T-cell (primary cell): Measurements from ENCODE around the gene TCERG1. TPM values are rescaled to one million over a fixed set of nuclear protein-coding genes. Genes with fewer than 3 reads are reported as not detected.
A peak's percentile ranks its signal among the peaks of the same experiment; 100 is the strongest.

Experiments
- ATAC-seq, 4 experiments: fragments of 200-7000 bp in 3 of 4; fragments of 150-1000 bp in 1 of 4; cut with Tn5 transposase; replicated peaks in 1 of 4; 1 replicate in 3 of 4; 2 replicates in 1 of 4; pipeline ENCODE4 v1.10.0; 2021; ENCODE audit warnings: moderate library complexity in 3 of 4, mild to moderate bottlenecking in 2 of 4, moderate number of reproducible peaks in 1 of 4
- CTCF ChIA-PET, 2 donors: fragments of 300-600 bp; sonication (Branson Sonifier 250); formaldehyde crosslinking; loops; one replicate each; lab custom pipeline; 2022; ENCODE audit warnings: antibody characterized with exemption in 2 of 2; lab: Charles Lee
- POLR2A ChIA-PET, 2 donors: fragments of 300-600 bp; sonication (Branson Sonifier 250); formaldehyde crosslinking; loops; one replicate each; lab custom pipeline; 2022; ENCODE audit warnings: antibody characterized with exemption in 2 of 2; lab: Charles Lee
- DNase-seq, 35 experiments: peaks; one replicate each; pipeline versions ENCODE4 v3.0.0 to v3.0.0-alpha.2; 2013 to 2023
- H3K27ac ChIP-seq: one replicate; pipeline ENCODE4 v1.5.1; 2013; ENCODE audit warnings: low read length
- H3K27me3 ChIP-seq, 2 experiments: replicated peaks in 1 of 2; 1 replicate in 1 of 2; 2 replicates in 1 of 2; pipeline versions ENCODE4 v1.6.1 to v1.7.0; 2013; ENCODE audit warnings: low read length in 1 of 2, mixed read lengths in 1 of 2; ENCODE audit not compliant: control insufficient read depth in 2 of 2, insufficient read depth in 2 of 2; ENCODE audit errors: extremely low read depth in 1 of 2
- H3K36me3 ChIP-seq, 2 donors: 1 replicate in 1 of 2; 2 replicates in 1 of 2; pipeline versions ENCODE4 v1.6.1 to v1.7.0; 2013; ENCODE audit warnings: low read length in 1 of 2; ENCODE audit not compliant: control insufficient read depth in 2 of 2, insufficient read depth in 1 of 2; ENCODE audit errors: extremely low read depth in 1 of 2
- H3K4me1 ChIP-seq, 2 experiments: 1 replicate in 1 of 2; 2 replicates in 1 of 2; pipeline versions ENCODE4 v1.6.1 to v1.7.0; 2013; ENCODE audit warnings: low read length in 2 of 2, mixed read lengths in 1 of 2; ENCODE audit not compliant: insufficient read depth in 2 of 2, control insufficient read depth in 1 of 2; ENCODE audit errors: extremely low read depth in 1 of 2
- H3K4me3 ChIP-seq, 2 donors: 1 replicate in 1 of 2; 2 replicates in 1 of 2; pipeline versions ENCODE4 v1.5.1 to v1.7.0; 2013; ENCODE audit warnings: mild to moderate bottlenecking in 2 of 2, low read length in 1 of 2, moderate library complexity in 1 of 2; ENCODE audit not compliant: control insufficient read depth in 1 of 2; ENCODE audit errors: extremely low read depth in 1 of 2
- H3K9me3 ChIP-seq: 2 replicates; pipeline ENCODE4 v1.7.0; 2013
- H3K27ac Mint-ChIP-seq, 2 donors: one replicate each; pipeline ENCODE4 v1.8.0; 2020 to 2021; ENCODE audit warnings: mild to moderate bottlenecking in 2 of 2, mixed read lengths in 2 of 2
- H3K27me3 Mint-ChIP-seq, 2 donors: one replicate each; pipeline ENCODE4 v1.8.0; 2021 to 2022; ENCODE audit warnings: mixed read lengths in 2 of 2
- H3K36me3 Mint-ChIP-seq: one replicate; pipeline ENCODE4 v1.8.0; 2021; ENCODE audit warnings: mixed read lengths
- H3K4me1 Mint-ChIP-seq, 3 donors: one replicate each; pipeline ENCODE4 v1.8.0; 2020 to 2022; ENCODE audit warnings: mixed read lengths in 3 of 3, mild to moderate bottlenecking in 1 of 3
- H3K4me3 Mint-ChIP-seq, 3 donors: one replicate each; pipeline ENCODE4 v1.8.0; 2020 to 2022; ENCODE audit warnings: mild to moderate bottlenecking in 3 of 3, mixed read lengths in 3 of 3, moderate library complexity in 3 of 3
- H3K9me3 Mint-ChIP-seq, 3 donors: one replicate each; pipeline ENCODE4 v1.8.0; 2020 to 2022; ENCODE audit warnings: mixed read lengths in 3 of 3
- WGBS: methylation state at CpG from one replicate; pipeline ENCODE4 v1.1.5; 2013; ENCODE audit warnings: missing lambda C conversion rate; ENCODE audit not compliant: insufficient coverage; 5-methylcytosine and 5-hydroxymethylcytosine counted together
- total RNA-seq, 35 experiments: library from RNA in 6 of 35; stranded (reverse) in 6 of 35; fragments of 120-200 nt in 1 of 35; gene quantifications; one replicate each; pipeline versions ENCODE4 v1.2.1 to v1.2.4 and lab custom pipeline; 2013 to 2026

Gene TCERG1
- total RNA-seq, 5 donors from 2014 or later (not counting 1 experiment from before 2014, with no cell fraction given), result 67.4 to 113 (median 75.1) TPM

DNA sequence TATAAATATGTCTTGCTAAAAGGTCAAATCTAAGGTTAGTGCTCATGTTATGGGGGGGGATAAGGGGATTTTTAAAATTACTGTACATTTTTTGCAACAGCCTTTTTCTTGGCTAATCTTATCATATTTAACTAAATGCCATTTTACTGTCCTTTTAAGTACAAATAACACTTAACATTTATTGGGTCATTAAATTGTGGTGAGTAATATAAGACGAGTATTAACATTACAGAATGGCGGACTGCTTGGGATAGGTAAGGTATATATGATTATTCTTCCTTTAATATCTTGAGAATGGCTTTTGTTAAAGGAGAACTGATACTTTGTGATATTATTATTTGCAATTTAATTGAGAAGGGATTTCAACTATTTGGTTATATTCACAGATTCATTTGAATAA, 35.6 kb downstream of the TCERG1 start:
- ATAC-seq, result no peak
- Histone ChIP-seq H3K36me3 (peaks cover 0 to 55% of the 10 kb centered on the region in 2 donors), H3K9me3 (no peaks in the 10 kb centered on the region), H3K27me3 (no peaks in the 10 kb centered on the region), H3K27ac (no peak overlapping the region), H3K4me3 (no peak overlapping the region), H3K4me1 (no peaks in the 10 kb centered on the region)
- Mint-ChIP-seq H3K4me3 (no peak overlapping the region), H3K4me1 (peaks cover 0 to 2% (median 0%) of the 10 kb centered on the region in 3 donors), H3K27me3 (no peaks in the 10 kb centered on the region), H3K27ac (no peak overlapping the region), H3K36me3 (peaks cover 45% of the 10 kb centered on the region), H3K9me3 (no peaks in the 10 kb centered on the region)
- no CpG with 5 or more reads among the region's 2 CpGs for WGBS
- CTCF ChIA-PET, result no interaction called here
- no peak for DNase-seq
- POLR2A ChIA-PET, result no interaction called here

DNA sequence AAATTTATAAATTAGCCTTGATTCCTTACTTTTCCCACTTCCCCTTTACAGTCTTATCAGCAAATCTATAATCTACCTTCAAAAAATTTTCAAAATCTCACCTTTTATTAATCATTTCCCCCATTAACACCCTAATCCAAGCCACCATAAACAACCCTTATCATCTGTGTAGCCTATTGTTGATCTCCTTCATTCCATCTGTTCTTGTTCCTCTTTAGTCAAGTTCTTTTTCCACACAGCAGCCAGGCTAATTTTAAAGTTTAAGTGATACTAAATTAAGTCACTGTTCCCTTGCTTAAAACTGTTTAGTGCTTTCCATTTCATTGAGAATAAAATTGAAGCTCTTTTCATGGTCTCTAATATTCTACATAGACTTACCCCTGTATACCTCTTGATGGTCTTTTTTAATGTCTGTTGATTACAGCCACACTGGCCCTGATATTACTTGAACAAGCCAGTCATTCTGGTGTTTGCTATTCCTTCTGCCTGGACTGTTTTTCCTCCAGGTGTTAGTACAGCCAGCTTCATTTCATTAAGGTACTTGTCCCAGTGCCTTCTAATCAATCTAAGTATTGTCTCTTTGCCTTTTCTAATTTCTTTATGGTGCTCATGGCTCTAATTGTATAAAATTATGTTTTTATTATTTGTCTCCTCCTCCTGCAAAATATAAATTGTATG, 37.7 kb downstream of the TCERG1 start:
- H3K9me3 ChIP-seq, result no peaks in the 10 kb centered on the region
- Mint-ChIP-seq H3K36me3 (peaks cover 54% of the 10 kb centered on the region), H3K4me3 (no peak overlapping the region), H3K27me3 (no peaks in the 10 kb centered on the region), H3K4me1 (peaks cover 0 to 2% (median 0%) of the 10 kb centered on the region in 3 donors), H3K9me3 (no peaks in the 10 kb centered on the region), H3K27ac (peak overlapping the region in 1 of 2 donors; percentile 23)
- CTCF ChIA-PET, result no interaction called here
- H3K27me3 ChIP-seq, result no peaks in the 10 kb centered on the region
- POLR2A ChIA-PET, result no interaction called here
- DNase-seq (no peak), ATAC-seq (no peak)
- H3K36me3 ChIP-seq, result peaks cover 0 to 54% of the 10 kb centered on the region in 2 donors
- no peak overlapping the region for H3K27ac ChIP-seq
- H3K4me1 ChIP-seq, result no peaks in the 10 kb centered on the region
- H3K4me3 ChIP-seq, result no peak overlapping the region

- H3K27ac ChIP-seq, result no peak overlapping the region
- peaks cover 0 to 16% of the 10 kb centered on the region in 2 donors for H3K36me3 ChIP-seq
- H3K4me1 Mint-ChIP-seq, result no peaks in the 10 kb centered on the region
- H3K9me3 Mint-ChIP-seq, result no peaks in the 10 kb centered on the region
- no peaks in the 10 kb centered on the region for H3K9me3 ChIP-seq
- ChIA-PET POLR2A (interaction anchor here in 1 of 2 donors (0.6 kb wide), 1 partner anchor 284 kb away, joined by 3 read pairs; no protein-coding TSS in a partner anchor), CTCF (no interaction called here)
- peak overlapping the region in 1 of 2 donors; percentile 11 for H3K27ac Mint-ChIP-seq
- WGBS, result 100% methylated on average over 1 of the region's 3 CpGs
- no peak overlapping the region for H3K4me3 ChIP-seq
- DNase-seq (no peak), ATAC-seq (no peak)
- no peaks in the 10 kb centered on the region for H3K4me1 ChIP-seq
- H3K36me3 Mint-ChIP-seq, result peaks cover 38% of the 10 kb centered on the region
- H3K27me3 Mint-ChIP-seq, result no peaks in the 10 kb centered on the region
- no peaks in the 10 kb centered on the region for H3K27me3 ChIP-seq
- no peak overlapping the region for H3K4me3 Mint-ChIP-seq
Observed at GRCh38 chr5:146490089-146490843, 43.1 kb downstream of the TCERG1 start.

DNA sequence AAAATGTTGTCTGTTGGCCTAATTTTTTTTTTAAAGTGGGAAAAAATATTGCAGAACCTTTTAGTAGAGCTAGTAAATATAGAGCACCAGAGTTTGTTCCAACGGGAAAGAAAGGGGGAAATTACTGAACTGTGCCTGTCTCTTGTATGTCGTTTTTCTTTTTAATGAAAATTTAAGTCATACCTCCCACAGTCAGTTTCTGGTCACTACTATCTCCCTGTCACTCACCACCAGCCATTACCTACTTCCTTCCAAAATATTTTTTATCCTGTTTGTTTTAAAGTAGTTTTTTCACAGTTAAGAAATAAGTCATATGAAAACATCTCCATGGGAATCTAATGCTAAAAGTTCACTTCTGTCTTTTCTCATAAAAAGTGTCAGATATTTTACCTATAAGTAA, 47.5 kb downstream of the TCERG1 start:
- no peak overlapping the region for H3K27ac Mint-ChIP-seq
- no CpG with 5 or more reads among the region's 2 CpGs for WGBS

DNA sequence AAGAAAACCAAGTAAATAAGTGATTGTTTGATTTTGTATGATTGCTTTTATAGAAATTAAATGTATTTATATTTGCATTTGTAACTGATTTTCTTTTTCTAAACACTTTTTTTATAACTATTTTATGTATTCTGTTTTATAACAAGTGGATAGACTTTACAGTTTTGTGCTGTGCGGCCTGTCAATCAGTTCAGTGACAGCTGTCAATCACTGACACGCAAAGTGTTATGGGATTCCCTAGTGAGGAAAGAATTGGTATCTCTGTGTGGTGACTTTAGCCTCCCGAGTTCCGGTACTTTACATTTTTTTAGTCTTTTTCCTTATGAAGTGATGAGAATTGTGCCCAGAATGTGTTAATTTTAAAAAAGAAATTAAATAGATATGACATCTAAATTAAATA, 52.5 kb downstream of the TCERG1 start:
- Mint-ChIP-seq H3K4me1 (peaks cover 0 to 7% (median 4%) of the 10 kb centered on the region in 3 donors), H3K27me3 (no peaks in the 10 kb centered on the region), H3K9me3 (no peaks in the 10 kb centered on the region), H3K4me3 (no peak overlapping the region), H3K27ac (no peak overlapping the region), H3K36me3 (peaks cover 36% of the 10 kb centered on the region)
- H3K4me3 ChIP-seq, result no peak overlapping the region
- no peaks in the 10 kb centered on the region for H3K9me3 ChIP-seq
- ATAC-seq (no peak), DNase-seq (no peak)
- H3K4me1 ChIP-seq, result no peaks in the 10 kb centered on the region
- no peak overlapping the region for H3K27ac ChIP-seq
- H3K36me3 ChIP-seq, result peaks cover 4 to 40% of the 10 kb centered on the region in 2 donors
- WGBS, result no CpG with 5 or more reads among the region's 4 CpGs
- POLR2A ChIA-PET, result no interaction called here
- CTCF ChIA-PET, result no interaction called here
- H3K27me3 ChIP-seq, result no peaks in the 10 kb centered on the region

More for the DNA sequence above, 47.5 kb downstream of the TCERG1 start:
- H3K27ac ChIP-seq, result no peak overlapping the region
- peaks cover 0 to 21% of the 10 kb centered on the region in 2 donors for H3K36me3 ChIP-seq
- Mint-ChIP-seq H3K27me3 (no peaks in the 10 kb centered on the region), H3K36me3 (peaks cover 41% of the 10 kb centered on the region), H3K4me3 (no peak overlapping the region), H3K9me3 (no peaks in the 10 kb centered on the region), H3K4me1 (peaks cover 0 to 7% (median 4%) of the 10 kb centered on the region in 3 donors)
- POLR2A ChIA-PET, result no interaction called here
- CTCF ChIA-PET, result interaction anchor here in 1 of 2 donors (0.8 kb wide), 1 partner anchor 8 kb away, joined by 3 read pairs; no protein-coding TSS in a partner anchor
- no peaks in the 10 kb centered on the region for H3K27me3 ChIP-seq
- no peak for DNase-seq
- H3K4me1 ChIP-seq, result no peaks in the 10 kb centered on the region
- H3K9me3 ChIP-seq, result no peaks in the 10 kb centered on the region
- H3K4me3 ChIP-seq, result no peak overlapping the region
- ATAC-seq, result no peak

GRCh38 chr5:146507428-146507827, 60.3 kb downstream of the TCERG1 start:
- Mint-ChIP-seq H3K36me3 (peaks cover 58% of the 10 kb centered on the region), H3K4me3 (no peak overlapping the region), H3K9me3 (no peaks in the 10 kb centered on the region), H3K27me3 (no peaks in the 10 kb centered on the region), H3K4me1 (no peaks in the 10 kb centered on the region), H3K27ac (no peak overlapping the region)
- ChIA-PET CTCF (no interaction called here), POLR2A (no interaction called here)
- Histone ChIP-seq H3K4me3 (no peak overlapping the region), H3K27ac (no peak overlapping the region), H3K9me3 (no peaks in the 10 kb centered on the region), H3K27me3 (no peaks in the 10 kb centered on the region), H3K36me3 (peaks cover 4 to 77% of the 10 kb centered on the region in 2 donors), H3K4me1 (peaks cover 0 to 2% of the 10 kb centered on the region in 2 experiments)
- WGBS, result no CpG with 5 or more reads among the region's 5 CpGs
- no peak for DNase-seq
- ATAC-seq, result no peak
